Chondrocyte (in vitro differentiated cells): ENCODE measurements around the gene DPYD. TPM values are rescaled to one million over a fixed set of nuclear protein-coding genes. Genes with fewer than 3 reads are reported as not detected.
"Not testable (repeated sequence)": the region's sequence is repeated elsewhere in the genome, so short reads cannot be mapped to it uniquely, and the experiment has no call there.

Experiments
- DNase-seq: peaks from one replicate; pipeline ENCODE4 v3.0.0; 2021; ENCODE audit warnings: mixed read lengths, low spot score
- H3K27ac Mint-ChIP-seq: one replicate; pipeline ENCODE4 v1.8.0; 2021; ENCODE audit warnings: mild to moderate bottlenecking, moderate library complexity, mixed read lengths; ENCODE audit not compliant: unreplicated experiment
- H3K27me3 Mint-ChIP-seq: 2 replicates; pipeline ENCODE4 v1.8.0; 2021; ENCODE audit warnings: low read depth, mixed read lengths
- H3K36me3 Mint-ChIP-seq: 2 replicates; pipeline ENCODE4 v1.8.0; 2021; ENCODE audit warnings: low read depth, mixed read lengths
- H3K4me1 Mint-ChIP-seq: 2 replicates; pipeline ENCODE4 v1.8.0; 2021; ENCODE audit warnings: low read depth, mild to moderate bottlenecking, mixed read lengths
- H3K4me3 Mint-ChIP-seq: one replicate; pipeline ENCODE4 v1.8.0; 2021; ENCODE audit warnings: mild to moderate bottlenecking, moderate library complexity, mixed read lengths; ENCODE audit not compliant: unreplicated experiment
- H3K9me3 Mint-ChIP-seq: 2 replicates; pipeline ENCODE4 v1.8.0; 2021; ENCODE audit warnings: low read depth, mixed read lengths
- total RNA-seq: library from RNA; stranded (reverse); gene quantifications from 3 replicates; pipeline ENCODE4 v1.2.1, GENCODE V29; 2021
- TF ChIP-seq, protein P1 (sequence below): fragments of 200-600 bp; sonication (generic); IDR thresholded peaks from 2 replicates; pipeline ENCODE4 v1.5.0; 2021; ENCODE audit warnings: antibody characterized with exemption, mild to moderate bottlenecking, moderate library complexity

The DPYD gene
- total RNA-seq, 1 donor from 2014 or later, result 5.3 TPM

- H3K36me3 Mint-ChIP-seq, result no peaks in the 10 kb centered on the region
- DNase-seq, result no peak
- H3K27ac Mint-ChIP-seq, result peak overlapping the region; percentile 73
- peaks cover 31% of the 10 kb centered on the region for H3K4me1 Mint-ChIP-seq
- H3K4me3 Mint-ChIP-seq, result no peak overlapping the region
- H3K27me3 Mint-ChIP-seq, result no peaks in the 10 kb centered on the region
- no peaks in the 10 kb centered on the region for H3K9me3 Mint-ChIP-seq
- TF ChIP-seq, protein P1, sequence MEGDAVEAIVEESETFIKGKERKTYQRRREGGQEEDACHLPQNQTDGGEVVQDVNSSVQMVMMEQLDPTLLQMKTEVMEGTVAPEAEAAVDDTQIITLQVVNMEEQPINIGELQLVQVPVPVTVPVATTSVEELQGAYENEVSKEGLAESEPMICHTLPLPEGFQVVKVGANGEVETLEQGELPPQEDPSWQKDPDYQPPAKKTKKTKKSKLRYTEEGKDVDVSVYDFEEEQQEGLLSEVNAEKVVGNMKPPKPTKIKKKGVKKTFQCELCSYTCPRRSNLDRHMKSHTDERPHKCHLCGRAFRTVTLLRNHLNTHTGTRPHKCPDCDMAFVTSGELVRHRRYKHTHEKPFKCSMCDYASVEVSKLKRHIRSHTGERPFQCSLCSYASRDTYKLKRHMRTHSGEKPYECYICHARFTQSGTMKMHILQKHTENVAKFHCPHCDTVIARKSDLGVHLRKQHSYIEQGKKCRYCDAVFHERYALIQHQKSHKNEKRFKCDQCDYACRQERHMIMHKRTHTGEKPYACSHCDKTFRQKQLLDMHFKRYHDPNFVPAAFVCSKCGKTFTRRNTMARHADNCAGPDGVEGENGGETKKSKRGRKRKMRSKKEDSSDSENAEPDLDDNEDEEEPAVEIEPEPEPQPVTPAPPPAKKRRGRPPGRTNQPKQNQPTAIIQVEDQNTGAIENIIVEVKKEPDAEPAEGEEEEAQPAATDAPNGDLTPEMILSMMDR, result no peak
These were observed 569.0 kb downstream of the DPYD start for GRCh38 chr1:97351846-97352245.

DNA sequence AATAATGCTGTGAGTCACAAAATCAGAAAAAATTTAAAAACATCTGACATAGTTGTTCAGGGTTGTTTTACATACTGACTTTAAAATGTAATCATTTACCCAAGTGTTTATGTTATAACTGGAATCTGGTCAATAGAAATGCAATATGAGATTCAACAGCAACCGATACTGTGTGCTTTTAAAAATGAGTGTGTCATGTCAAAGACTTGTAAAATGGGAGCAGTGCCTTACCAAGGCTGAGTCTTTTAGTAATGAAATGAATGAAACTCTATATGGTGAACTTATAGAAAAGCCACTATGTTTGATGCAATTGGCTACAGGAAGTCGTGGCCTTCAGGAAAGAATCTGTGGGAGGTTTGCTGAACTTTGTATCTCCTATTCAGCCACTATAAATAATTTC is 570.2 kb downstream of the DPYD start:
- Mint-ChIP-seq H3K27ac (no peak overlapping the region), H3K4me1 (peaks cover 31% of the 10 kb centered on the region), H3K4me3 (no peak overlapping the region), H3K9me3 (no peaks in the 10 kb centered on the region), H3K36me3 (no peaks in the 10 kb centered on the region), H3K27me3 (no peaks in the 10 kb centered on the region)
- DNase-seq, result no peak
- TF ChIP-seq, protein P1, result no peak

- Mint-ChIP-seq H3K4me3 (no peak overlapping the region), H3K9me3 (no peaks in the 10 kb centered on the region), H3K27ac (no peak overlapping the region), H3K27me3 (no peaks in the 10 kb centered on the region), H3K36me3 (no peaks in the 10 kb centered on the region), H3K4me1 (peaks cover 31% of the 10 kb centered on the region)
- DNase-seq, result no peak
- TF ChIP-seq, protein P1, result no peak
These were observed 570.6 kb downstream of the DPYD start for GRCh38 chr1:97350241-97350640.

DNA sequence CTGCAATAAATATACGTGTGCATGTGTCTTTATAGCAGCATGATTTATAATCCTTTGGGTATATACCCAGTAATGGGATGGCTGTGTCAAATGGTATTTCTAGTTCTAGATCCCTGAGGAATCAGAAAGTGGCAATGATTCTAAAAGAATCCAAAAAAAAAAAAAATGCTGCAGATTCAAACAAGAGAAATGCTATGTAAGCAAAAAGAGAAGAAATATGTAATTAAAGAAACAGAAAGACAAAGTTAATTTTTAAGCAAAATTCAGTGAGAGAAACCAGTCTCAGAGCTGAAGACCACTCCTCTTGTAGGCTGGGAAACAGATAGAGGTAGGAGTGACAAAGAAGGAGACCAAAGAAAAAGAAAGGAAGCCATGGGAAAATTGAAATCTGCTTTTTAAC is 571.0 kb downstream of the DPYD start:
- not testable (repeated sequence) for DNase-seq, H3K36me3 Mint-ChIP-seq, H3K27me3 Mint-ChIP-seq, H3K9me3 Mint-ChIP-seq, H3K27ac Mint-ChIP-seq, H3K4me3 Mint-ChIP-seq
- H3K4me1 Mint-ChIP-seq, result peaks cover 31% of the 10 kb centered on the region

GRCh38 chr1:97348599-97349265 is 572.1 kb downstream of the DPYD start:
- no peak for DNase-seq
- H3K27me3 Mint-ChIP-seq, result no peaks in the 10 kb centered on the region
- peaks cover 31% of the 10 kb centered on the region for H3K4me1 Mint-ChIP-seq
- no peaks in the 10 kb centered on the region for H3K9me3 Mint-ChIP-seq
- TF ChIP-seq, protein P1, result no peak
- no peak overlapping the region for H3K27ac Mint-ChIP-seq
- H3K36me3 Mint-ChIP-seq, result no peaks in the 10 kb centered on the region
- no peak overlapping the region for H3K4me3 Mint-ChIP-seq

DNA sequence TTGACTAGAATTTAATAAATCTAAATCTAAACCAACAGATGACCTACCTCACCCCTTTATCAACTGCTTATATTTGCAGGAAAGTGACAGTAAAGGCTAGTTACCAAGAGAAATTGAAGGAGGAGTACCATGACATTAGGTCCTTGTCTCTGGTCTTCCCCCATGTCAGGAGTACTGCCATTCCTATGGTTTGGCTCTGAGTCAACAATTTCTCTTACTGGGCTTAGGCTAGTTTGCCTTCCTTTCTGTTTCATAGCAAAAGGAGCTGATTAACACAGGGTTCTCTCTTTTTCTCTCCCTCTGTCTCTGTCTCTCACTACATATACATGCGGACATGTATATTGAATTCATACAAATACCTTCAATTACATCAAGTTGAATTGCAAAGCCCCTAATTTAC is 579.9 kb downstream of the DPYD start:
- no peak for DNase-seq
- Mint-ChIP-seq H3K36me3 (peaks cover 1% of the 10 kb centered on the region), H3K27ac (peak overlapping the region; percentile 45), H3K27me3 (no peaks in the 10 kb centered on the region), H3K4me1 (peaks cover 15% of the 10 kb centered on the region), H3K4me3 (no peak overlapping the region), H3K9me3 (no peaks in the 10 kb centered on the region)
- TF ChIP-seq, protein P1, result no peak
